Measurements from ENCODE around the gene SLC25A4.
"Not testable (repeated sequence)": the region's sequence is repeated elsewhere in the genome, so short reads cannot be mapped to it uniquely, and the experiment has no call there.

The SLC25A4 gene

GRCh38 chr4:185106353-185106752 lies 36.7 kb upstream of the SLC25A4 start:
- Histone ChIP-seq H3K36me3 (ENCODE audit: control insufficient read depth, low read length) (no peaks in the 10 kb centered on the region), H3K27me3 (ENCODE audit: control insufficient read depth, low read length) (peaks cover 31% of the 10 kb centered on the region), H3K9me3 (ENCODE audit: control insufficient read depth, insufficient read depth, low read length) (no peaks in the 10 kb centered on the region), H3K4me1 (ENCODE audit: control insufficient read depth, low read length) (no peaks in the 10 kb centered on the region), H3K79me2 (ENCODE audit: control insufficient read depth, low read length) (no peaks in the 10 kb centered on the region), H4K20me1 (ENCODE audit: control insufficient read depth, insufficient read depth, low read depth, low read length) (no peaks in the 10 kb centered on the region), H3K9me2 (replicated peaks; ENCODE audit: control insufficient read depth, low read length) (no peaks in the 10 kb centered on the region), H3K4me3 (ENCODE audit: low read length) (no peak overlapping the region), H3F3A (ENCODE audit: control insufficient read depth, insufficient read depth) (no peaks in the 10 kb centered on the region), H3K4me2 (ENCODE audit: low read length) (no peak overlapping the region), H3K27ac (ENCODE audit: low read depth, low read length) (no peak overlapping the region)
- TF ChIP-seq CTCF (IDR thresholded peaks at IDR 0.05; ENCODE audit: low read depth, low read length, poor library complexity, severe bottlenecking) (no peak), EZH2phosphoT487 (IDR thresholded peaks at IDR 0.05; ENCODE audit: borderline replicate concordance, low read length) (no peak)

GRCh38 chr4:185107574-185107973 lies 35.5 kb upstream of the SLC25A4 start:
- H4K20me1 ChIP-seq (ENCODE audit: control insufficient read depth, insufficient read depth, low read depth, low read length); H3K9me3 ChIP-seq (ENCODE audit: control insufficient read depth, insufficient read depth, low read length); H3K9me2 ChIP-seq (replicated peaks; ENCODE audit: control insufficient read depth, low read length); H3K27ac ChIP-seq (ENCODE audit: low read depth, low read length); H3K79me2 ChIP-seq (ENCODE audit: control insufficient read depth, low read length); H3K4me3 ChIP-seq (ENCODE audit: low read length); H3K36me3 ChIP-seq (ENCODE audit: control insufficient read depth, low read length); H3K4me2 ChIP-seq (ENCODE audit: low read length); H3K4me1 ChIP-seq (ENCODE audit: control insufficient read depth, low read length); H3F3A ChIP-seq (ENCODE audit: control insufficient read depth, insufficient read depth): not testable (repeated sequence)
- H3K27me3 ChIP-seq (ENCODE audit: control insufficient read depth, low read length), result peaks cover 27% of the 10 kb centered on the region

GRCh38 chr4:185108185-185108584 lies 34.9 kb upstream of the SLC25A4 start:
- TF ChIP-seq CTCF (IDR thresholded peaks at IDR 0.05; ENCODE audit: low read depth, low read length, poor library complexity, severe bottlenecking) (no peak), EZH2phosphoT487 (IDR thresholded peaks at IDR 0.05; ENCODE audit: borderline replicate concordance, low read length) (no peak)
- Histone ChIP-seq H4K20me1 (ENCODE audit: control insufficient read depth, insufficient read depth, low read depth, low read length) (no peaks in the 10 kb centered on the region), H3K4me1 (ENCODE audit: control insufficient read depth, low read length) (no peaks in the 10 kb centered on the region), H3K36me3 (ENCODE audit: control insufficient read depth, low read length) (no peaks in the 10 kb centered on the region), H3K9me3 (ENCODE audit: control insufficient read depth, insufficient read depth, low read length) (no peaks in the 10 kb centered on the region), H3K9me2 (replicated peaks; ENCODE audit: control insufficient read depth, low read length) (no peaks in the 10 kb centered on the region), H3K27ac (ENCODE audit: low read depth, low read length) (no peak overlapping the region), H3K79me2 (ENCODE audit: control insufficient read depth, low read length) (no peaks in the 10 kb centered on the region), H3K4me3 (ENCODE audit: low read length) (no peak overlapping the region), H3F3A (ENCODE audit: control insufficient read depth, insufficient read depth) (no peaks in the 10 kb centered on the region), H3K27me3 (ENCODE audit: control insufficient read depth, low read length) (peaks cover 27% of the 10 kb centered on the region), H3K4me2 (ENCODE audit: low read length) (no peak overlapping the region)

GRCh38 chr4:185108669-185109068 lies 34.4 kb upstream of the SLC25A4 start:
- TF ChIP-seq EZH2phosphoT487 (IDR thresholded peaks at IDR 0.05; ENCODE audit: borderline replicate concordance, low read length) (no peak), CTCF (IDR thresholded peaks at IDR 0.05; ENCODE audit: low read depth, low read length, poor library complexity, severe bottlenecking) (no peak)
- Histone ChIP-seq H3K9me3 (ENCODE audit: control insufficient read depth, insufficient read depth, low read length) (no peaks in the 10 kb centered on the region), H3K27me3 (ENCODE audit: control insufficient read depth, low read length) (peaks cover 27% of the 10 kb centered on the region), H3K4me2 (ENCODE audit: low read length) (no peak overlapping the region), H3K79me2 (ENCODE audit: control insufficient read depth, low read length) (no peaks in the 10 kb centered on the region), H4K20me1 (ENCODE audit: control insufficient read depth, insufficient read depth, low read depth, low read length) (no peaks in the 10 kb centered on the region), H3K27ac (ENCODE audit: low read depth, low read length) (no peak overlapping the region), H3F3A (ENCODE audit: control insufficient read depth, insufficient read depth) (no peaks in the 10 kb centered on the region), H3K4me1 (ENCODE audit: control insufficient read depth, low read length) (no peaks in the 10 kb centered on the region), H3K9me2 (replicated peaks; ENCODE audit: control insufficient read depth, low read length) (no peaks in the 10 kb centered on the region), H3K4me3 (ENCODE audit: low read length) (no peak overlapping the region), H3K36me3 (ENCODE audit: control insufficient read depth, low read length) (no peaks in the 10 kb centered on the region)

Measured in DOHH2 (cell line).